Tibial artery (tissue), 4 donors: ENCODE results near the gene CYTIP.

Experiments
- DNase-seq, 2 donors: peaks; one replicate each; pipeline ENCODE4 v3.0.0-alpha.2; 2019
- H3K27ac ChIP-seq, 2 donors: fragments of 200-600 bp; sonication (generic) in 1 of 2; 1 replicate in 1 of 2; 2 replicates in 1 of 2; pipeline ENCODE4 v1.5.1; 2018 to 2019; ENCODE audit warnings: mild to moderate bottlenecking in 1 of 2
- H3K27me3 ChIP-seq, 2 donors: fragments of 200-600 bp; sonication (generic) in 1 of 2; one replicate each; pipeline versions ENCODE4 v1.5.1 to v1.6.0; 2016 to 2019
- H3K36me3 ChIP-seq, 3 donors: fragments of 200-600 bp; sonication (generic) in 2 of 3; one replicate each; pipeline ENCODE4 v1.5.1; 2016 to 2019; ENCODE audit warnings: mild to moderate bottlenecking in 2 of 3
- H3K4me1 ChIP-seq, 4 donors: fragments of 200-600 bp; sonication (generic) in 2 of 4; 1 replicate in 3 of 4; 2 replicates in 1 of 4; pipeline ENCODE4 v1.5.1; 2016 to 2019
- H3K4me3 ChIP-seq, 2 donors: fragments of 200-600 bp; sonication (generic) in 1 of 2; 1 replicate in 1 of 2; 2 replicates in 1 of 2; pipeline ENCODE4 v1.5.1; 2018 to 2019; ENCODE audit warnings: mild to moderate bottlenecking in 2 of 2
- H3K9me3 ChIP-seq, 3 donors: fragments of 200-600 bp; sonication (generic) in 1 of 3; one replicate each; pipeline ENCODE4 v1.5.1; 2016 to 2019
- intact Hi-C: fragments of 100-400 bp; cut with DNase I; formaldehyde crosslinking; loops from one replicate; pipeline ENCODE4 v1.15.0; 2023; ENCODE audit warnings: low total_unique reads
- TF ChIP-seq, protein P1 (sequence below), 2 experiments: fragments of 200-600 bp in 1 of 2; fragments of 450-650 bp in 1 of 2; IDR thresholded peaks; one replicate each; pipeline ENCODE4 v1.5.1; 2017 to 2019; ENCODE audit warnings: antibody characterized with exemption in 2 of 2, mild to moderate bottlenecking in 1 of 2, moderate library complexity in 1 of 2

Gene CYTIP

GRCh38 chr2:157443795-157444640 is at the start of gene CYTIP:
TSS of gene CYTIP (minus strand) at chr2:157444089. CDS start at chr2:157444020, 69 bp downstream.
- no peaks in the 10 kb centered on the region for H3K36me3 ChIP-seq
- H3K4me3 ChIP-seq = peak within 1 kb of the TSS; percentile 18 to 22
- no peaks in the 10 kb centered on the region for H3K27me3 ChIP-seq
- no peak within 1 kb of the TSS for H3K27ac ChIP-seq
- H3K9me3 ChIP-seq = no peaks in the 10 kb centered on the region
- intact Hi-C loops = no loop called here
- H3K4me1 ChIP-seq = peaks cover 0 to 8% (median 0%) of the 10 kb centered on the region in 4 donors
- TF ChIP-seq, protein P1, sequence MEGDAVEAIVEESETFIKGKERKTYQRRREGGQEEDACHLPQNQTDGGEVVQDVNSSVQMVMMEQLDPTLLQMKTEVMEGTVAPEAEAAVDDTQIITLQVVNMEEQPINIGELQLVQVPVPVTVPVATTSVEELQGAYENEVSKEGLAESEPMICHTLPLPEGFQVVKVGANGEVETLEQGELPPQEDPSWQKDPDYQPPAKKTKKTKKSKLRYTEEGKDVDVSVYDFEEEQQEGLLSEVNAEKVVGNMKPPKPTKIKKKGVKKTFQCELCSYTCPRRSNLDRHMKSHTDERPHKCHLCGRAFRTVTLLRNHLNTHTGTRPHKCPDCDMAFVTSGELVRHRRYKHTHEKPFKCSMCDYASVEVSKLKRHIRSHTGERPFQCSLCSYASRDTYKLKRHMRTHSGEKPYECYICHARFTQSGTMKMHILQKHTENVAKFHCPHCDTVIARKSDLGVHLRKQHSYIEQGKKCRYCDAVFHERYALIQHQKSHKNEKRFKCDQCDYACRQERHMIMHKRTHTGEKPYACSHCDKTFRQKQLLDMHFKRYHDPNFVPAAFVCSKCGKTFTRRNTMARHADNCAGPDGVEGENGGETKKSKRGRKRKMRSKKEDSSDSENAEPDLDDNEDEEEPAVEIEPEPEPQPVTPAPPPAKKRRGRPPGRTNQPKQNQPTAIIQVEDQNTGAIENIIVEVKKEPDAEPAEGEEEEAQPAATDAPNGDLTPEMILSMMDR (IDR thresholded peaks at IDR 0.05) = no peak
- DNase-seq = peak in 1 of 2 donors; percentile 41

- TF ChIP-seq, protein P1 (IDR thresholded peaks at IDR 0.05) = peak; percentile 58 to 61
- Histone ChIP-seq H3K36me3 (no peaks in the 10 kb centered on the region), H3K4me1 (peaks cover 0 to 25% (median 10%) of the 10 kb centered on the region in 4 donors), H3K27me3 (no peaks in the 10 kb centered on the region), H3K9me3 (no peaks in the 10 kb centered on the region), H3K4me3 (no peak overlapping the region), H3K27ac (no peak overlapping the region)
- DNase-seq = peak; percentile 51 to 70
- intact Hi-C loops = loop anchor here (10.0 kb wide), 1 partner anchor 157 kb away; no protein-coding TSS in a partner anchor
Measured at GRCh38 chr2:157492189-157492773, 48.4 kb upstream of the CYTIP start.

DNA sequence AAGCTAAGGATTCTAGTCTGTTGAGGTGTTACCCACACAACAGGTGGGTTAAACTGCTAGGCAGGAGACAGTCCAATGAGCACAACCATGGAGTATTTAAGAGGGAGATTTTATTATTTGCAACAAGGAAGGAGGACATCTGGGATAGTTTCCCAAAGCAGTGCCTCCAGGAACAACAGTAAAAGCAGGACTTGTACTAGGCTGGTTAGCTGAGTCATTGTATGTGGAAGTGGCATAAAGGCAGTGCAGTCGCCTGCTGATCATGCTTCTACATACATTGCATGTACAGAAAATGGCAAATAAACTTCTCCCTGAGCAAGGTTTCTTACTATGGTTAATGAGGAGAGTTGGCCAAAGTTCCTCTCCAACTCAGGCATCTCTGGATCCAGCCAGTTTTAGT is 46.1 kb upstream of the CYTIP start:
- intact Hi-C loops = loop anchor here (10.0 kb wide), 1 partner anchor 155 kb away; no protein-coding TSS in a partner anchor
- peaks cover 0 to 25% (median 10%) of the 10 kb centered on the region in 4 donors for H3K4me1 ChIP-seq

GRCh38 chr2:157488877-157489276 is 45.0 kb upstream of the CYTIP start:
- H3K4me1 ChIP-seq = peaks cover 0 to 25% (median 10%) of the 10 kb centered on the region in 4 donors
- intact Hi-C loops = no loop called here
- TF ChIP-seq, protein P1 (IDR thresholded peaks at IDR 0.05) = no peak
- peak overlapping the region in 1 of 2 donors; percentile 43 for H3K27ac ChIP-seq
- no peak for DNase-seq
- no peaks in the 10 kb centered on the region for H3K9me3 ChIP-seq
- no peak overlapping the region for H3K4me3 ChIP-seq
- H3K27me3 ChIP-seq = no peaks in the 10 kb centered on the region
- H3K36me3 ChIP-seq = no peaks in the 10 kb centered on the region

More for the DNA sequence above, 46.1 kb upstream of the CYTIP start:
- H3K4me3 ChIP-seq = no peak overlapping the region
- no peaks in the 10 kb centered on the region for H3K27me3 ChIP-seq
- no peaks in the 10 kb centered on the region for H3K36me3 ChIP-seq
- DNase-seq = no peak
- no peak overlapping the region for H3K27ac ChIP-seq
- no peaks in the 10 kb centered on the region for H3K9me3 ChIP-seq
- TF ChIP-seq, protein P1 (IDR thresholded peaks at IDR 0.05) = no peak

DNA sequence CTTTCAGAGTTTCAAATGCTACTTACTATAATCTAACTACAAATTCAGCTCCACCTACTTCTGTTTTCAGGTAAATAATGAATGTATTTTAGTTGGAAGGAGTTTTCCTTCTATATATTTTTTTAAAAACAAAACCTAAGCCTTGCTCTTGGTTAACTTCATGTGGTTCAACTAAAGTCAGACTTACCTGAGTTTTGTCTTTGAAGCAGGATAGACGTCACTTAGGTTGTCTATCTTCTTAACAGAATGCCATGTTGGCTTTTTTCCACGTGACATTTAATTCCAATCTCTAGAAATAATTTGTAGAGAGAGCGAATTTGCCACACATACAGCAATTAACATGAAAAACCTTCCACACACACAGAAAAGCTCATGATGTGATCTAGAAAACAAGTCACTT is 43.9 kb upstream of the CYTIP start:
- Histone ChIP-seq H3K4me3 (no peak overlapping the region), H3K27ac (no peak overlapping the region), H3K27me3 (no peaks in the 10 kb centered on the region), H3K36me3 (no peaks in the 10 kb centered on the region), H3K4me1 (peaks cover 0 to 25% (median 10%) of the 10 kb centered on the region in 4 donors), H3K9me3 (no peaks in the 10 kb centered on the region)
- TF ChIP-seq, protein P1 (IDR thresholded peaks at IDR 0.05) = no peak
- intact Hi-C loops = no loop called here
- DNase-seq = no peak
